Activated naive CD8-positive, alpha-beta T cell treated with anti-CD3 and anti-CD28 coated beads, Interleukin-2, amount 50 U/mL, for 16 hours (primary cell): Measurements from ENCODE around the gene ARHGEF37.

ENCODE experiments used
- DNase-seq: peaks from one replicate; pipeline ENCODE4 v3.0.0-alpha.2; 2020; ENCODE audit warnings: low read depth, low spot score

ARHGEF37 gene

GRCh38 chr5:149672701-149673476 is 91.6 kb downstream of the ARHGEF37 start:
- DNase-seq, result no peak

DNA sequence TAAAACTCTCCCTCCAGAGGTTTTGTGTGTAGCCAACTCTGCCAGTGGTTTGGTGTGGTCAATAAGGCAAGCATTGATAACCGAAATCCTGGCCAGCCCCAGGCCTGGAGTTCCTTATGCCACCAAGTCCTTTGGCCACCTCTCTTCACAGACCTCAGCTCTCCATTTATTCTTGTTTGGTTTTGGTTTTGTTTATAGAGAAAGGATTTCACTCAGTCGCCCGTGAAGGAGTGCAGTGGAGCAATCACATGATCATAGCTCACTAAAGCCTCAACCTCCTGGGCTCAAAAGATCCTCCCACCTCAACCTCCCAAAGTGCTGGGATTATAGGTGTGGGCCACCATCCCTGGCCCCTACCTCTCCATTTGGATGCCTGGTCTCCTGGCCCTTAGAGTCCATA is 93.4 kb downstream of the ARHGEF37 start:
- DNase-seq, result no peak

GRCh38 chr5:149675610-149676201 is 94.4 kb downstream of the ARHGEF37 start:
- no peak for DNase-seq

DNA sequence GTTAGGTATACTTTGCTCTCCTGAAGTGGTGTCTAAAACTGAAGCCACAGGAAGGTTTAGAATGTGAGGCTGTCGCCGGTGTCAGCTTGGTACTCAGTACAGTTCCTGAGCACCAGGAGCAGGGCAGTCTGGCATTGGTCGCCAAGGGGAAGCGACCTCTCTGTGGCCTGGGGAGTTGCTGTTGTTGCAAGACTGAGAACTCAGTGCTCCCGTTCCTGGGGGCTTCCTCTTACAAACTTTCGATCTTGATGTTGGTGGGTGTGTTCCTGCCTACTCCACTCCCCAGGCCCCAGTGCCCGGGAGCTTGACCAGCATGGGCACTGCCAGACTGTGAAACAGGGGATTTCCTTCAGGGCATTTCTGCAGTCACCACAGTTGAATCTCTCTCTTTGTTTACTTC is 96.4 kb downstream of the ARHGEF37 start:
- DNase-seq, result no peak

- DNase-seq, result no peak
Measured at GRCh38 chr5:149679876-149680809, 98.8 kb downstream of the ARHGEF37 start.

DNA sequence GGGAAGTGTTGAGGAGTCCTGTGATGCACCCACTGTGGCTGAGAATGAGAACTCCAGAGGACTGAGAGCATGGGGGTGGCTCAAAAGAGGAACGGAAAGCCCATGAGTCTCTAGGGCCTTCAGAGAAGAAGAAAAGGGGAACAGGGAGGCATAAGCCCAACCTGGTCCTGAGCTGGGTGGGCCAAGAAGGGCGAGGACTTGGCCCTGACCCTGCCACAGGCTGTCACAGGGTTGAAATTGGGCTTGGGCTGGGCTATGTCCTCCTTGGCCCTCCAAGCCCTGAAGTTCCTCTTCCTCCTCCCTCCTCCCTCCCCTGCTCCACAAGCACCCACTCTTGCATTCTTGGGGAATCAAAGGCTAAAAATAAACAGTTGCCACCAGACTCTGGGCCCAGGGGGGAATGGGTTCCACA is 99.5 kb downstream of the ARHGEF37 start:
- DNase-seq, result no peak

DNA sequence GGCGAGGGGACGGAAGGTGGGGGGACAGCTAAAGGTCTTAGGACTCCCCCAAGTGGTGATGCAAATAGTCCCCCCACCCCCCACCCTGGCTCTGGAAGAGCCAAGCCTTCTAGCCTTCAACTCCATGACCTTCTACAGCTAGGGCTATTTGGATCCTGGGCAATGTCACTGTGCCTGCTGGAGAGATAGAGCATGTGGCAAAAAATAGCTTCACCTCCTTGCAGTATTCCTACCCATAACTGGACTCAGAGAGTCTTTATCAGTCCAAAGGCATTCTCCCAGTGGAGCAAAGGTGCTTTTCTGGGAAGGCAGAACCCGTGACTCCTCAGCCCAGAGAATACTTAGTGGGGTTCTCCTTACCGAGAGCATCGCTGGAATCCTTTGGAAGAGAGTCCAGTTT is 100.0 kb downstream of the ARHGEF37 start:
- no peak for DNase-seq

GRCh38 chr5:149681922-149682321 is 100.6 kb downstream of the ARHGEF37 start:
- no peak for DNase-seq

DNA sequence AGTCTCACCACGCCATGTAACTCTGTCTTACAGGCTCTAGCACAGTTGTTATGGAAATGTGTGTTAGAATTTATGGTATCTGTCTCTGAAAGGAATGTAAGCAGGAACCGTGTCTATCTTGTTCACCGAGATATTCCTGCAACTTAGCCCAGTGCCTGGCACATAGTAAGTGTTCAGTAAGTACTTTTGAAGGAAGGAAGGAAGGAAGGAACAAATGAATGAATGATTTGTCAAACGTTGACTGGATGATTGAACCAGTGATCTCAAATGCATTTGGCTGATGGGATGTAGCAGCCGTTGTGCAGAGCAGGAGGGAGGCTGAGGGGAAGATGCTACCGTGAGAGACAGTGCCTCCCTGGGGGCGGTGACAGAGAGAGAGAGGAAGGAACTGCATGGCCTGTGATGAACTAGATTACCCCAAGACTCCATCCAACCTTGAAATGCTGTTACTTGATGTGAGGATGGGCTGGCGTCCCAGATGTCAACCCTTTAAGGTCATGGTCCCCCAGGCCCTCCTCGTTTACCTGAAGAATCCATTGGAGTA is 101.3 kb downstream of the ARHGEF37 start:
- DNase-seq, result no peak

- no peak for DNase-seq
Measured at GRCh38 chr5:149683964-149684363, 102.7 kb downstream of the ARHGEF37 start.

DNA sequence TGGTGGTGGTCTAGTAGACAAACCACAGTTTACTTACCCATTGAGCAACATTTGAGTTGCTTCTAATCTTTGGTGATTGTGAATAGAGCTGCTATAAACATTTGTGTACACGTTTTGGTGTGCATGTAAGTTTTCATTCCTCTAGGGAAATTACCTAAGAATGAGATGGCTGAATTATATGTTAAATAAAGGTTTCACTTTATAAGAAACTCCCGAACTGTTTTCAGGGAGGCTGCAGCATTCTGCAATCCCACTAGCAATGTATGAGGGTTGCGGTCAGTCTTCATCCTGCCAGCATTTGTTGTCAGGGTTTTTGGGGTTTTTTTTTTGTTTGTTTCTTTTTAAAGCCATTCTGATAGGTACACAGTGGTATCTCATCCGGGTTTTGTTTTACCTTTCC is 103.1 kb downstream of the ARHGEF37 start:
- DNase-seq, result no peak
